ENCODE data around the gene CCL8.

The CCL8 gene

DNA sequence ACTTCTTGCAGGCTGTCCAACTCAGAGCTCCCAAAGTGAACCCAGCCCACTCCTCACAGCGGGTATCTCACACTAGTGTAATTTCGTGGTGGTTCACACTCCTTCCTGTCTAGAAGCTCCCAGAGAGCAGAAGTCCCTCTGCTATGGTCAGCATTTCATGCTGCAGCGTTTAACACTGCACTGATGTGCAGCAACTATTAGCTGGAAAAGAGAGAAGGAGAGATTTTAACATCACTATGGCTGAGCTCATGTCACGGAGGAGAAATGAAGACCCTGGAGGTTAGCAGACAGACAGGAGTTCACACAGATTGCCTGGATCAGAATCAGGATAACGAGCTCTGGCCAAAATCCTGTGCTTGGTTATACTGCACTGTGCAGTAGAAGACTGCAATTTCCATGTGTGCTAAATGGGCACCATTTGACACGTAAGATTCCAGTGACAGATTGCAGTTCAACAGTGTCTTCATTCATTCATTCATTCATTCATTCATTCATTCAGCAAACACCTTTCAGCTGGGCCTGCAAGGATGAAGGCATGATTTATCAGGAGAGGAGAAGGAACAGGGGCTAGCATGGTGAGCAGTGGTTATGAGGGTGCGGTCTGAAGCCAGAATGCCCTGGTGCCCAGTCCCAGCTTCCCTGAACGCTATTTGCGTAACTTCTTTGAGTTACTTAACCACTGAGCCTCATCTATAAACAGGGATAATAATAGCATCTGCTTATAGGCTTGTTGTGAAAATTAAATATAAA lies 49.1 kb downstream of the CCL8 start:
- no peak for DNase-seq

DNA sequence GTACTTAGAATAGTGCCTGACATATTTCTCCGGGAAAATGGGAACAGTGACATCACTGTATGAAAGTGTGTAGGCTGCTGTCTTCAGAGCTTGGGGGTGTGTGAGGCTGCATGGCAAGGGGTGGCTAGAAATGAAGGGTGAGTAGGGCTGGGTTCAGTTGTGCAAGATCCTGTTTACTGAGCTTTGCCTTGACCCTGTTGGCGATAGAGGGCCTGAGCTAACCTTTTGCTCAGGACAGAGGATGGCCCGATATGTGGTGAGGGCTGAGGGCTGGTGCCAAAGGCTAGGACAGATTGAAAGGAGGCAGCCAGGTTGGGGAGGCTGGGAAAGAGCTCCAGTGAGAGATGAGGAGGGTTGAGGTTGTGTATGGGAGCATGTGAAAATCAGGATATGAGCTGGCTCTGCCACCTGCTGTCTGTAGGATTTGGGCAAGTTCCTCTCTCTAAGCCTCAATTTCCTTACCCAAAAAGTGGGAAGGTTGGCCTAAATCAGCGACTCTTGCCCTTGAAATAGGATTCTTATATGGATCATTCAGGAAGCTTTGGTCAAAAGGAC lies 49.8 kb downstream of the CCL8 start:
- DNase-seq = no peak

DNA sequence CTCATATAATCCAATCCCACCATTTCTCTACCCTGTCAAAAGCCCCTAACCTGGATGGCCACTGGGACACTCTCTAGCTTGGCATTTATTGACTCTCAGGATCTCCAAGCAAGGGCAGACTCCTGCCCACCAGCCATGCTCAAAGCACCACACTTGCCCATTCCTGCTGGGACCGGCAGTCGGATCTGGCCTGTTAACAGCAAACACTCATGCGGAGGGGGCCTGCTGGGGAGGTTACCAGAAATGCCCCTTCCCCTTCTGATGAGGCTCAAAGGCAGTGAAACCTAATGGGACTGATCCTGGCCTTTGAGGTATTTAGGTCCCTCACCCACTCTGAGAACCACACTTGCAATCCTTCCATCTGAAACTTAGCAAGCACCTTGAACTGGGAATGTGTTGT lies 50.3 kb downstream of the CCL8 start:
- no peak for DNase-seq

DNA sequence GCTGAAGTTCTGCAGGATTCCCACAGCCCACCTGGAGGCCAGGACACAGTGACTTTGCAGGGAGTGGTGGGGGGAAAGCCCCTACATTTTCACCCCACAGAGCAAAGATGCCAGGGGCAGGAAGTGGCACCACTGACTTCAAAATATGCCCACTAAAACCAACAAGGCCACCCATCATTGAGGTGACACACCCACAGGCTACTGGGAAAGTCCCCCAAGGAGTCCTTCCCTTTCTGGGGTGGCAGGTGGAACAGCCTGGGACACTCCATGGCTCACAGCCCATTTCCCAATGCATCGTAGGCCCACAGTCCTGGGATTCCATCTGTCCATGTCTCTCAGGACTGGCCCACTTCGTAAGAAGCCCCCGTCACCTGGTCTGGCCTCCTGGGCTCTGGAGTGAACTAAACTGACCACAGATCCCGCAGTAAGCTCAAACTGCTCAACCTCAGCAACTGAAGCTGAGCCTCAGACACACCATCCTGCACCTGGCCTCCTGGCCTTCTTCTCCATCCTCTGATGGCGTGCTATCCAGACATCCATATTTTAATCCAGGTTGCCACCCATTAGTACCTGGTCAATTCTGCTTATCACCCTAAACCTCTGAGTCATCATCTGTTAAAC lies 51.3 kb downstream of the CCL8 start:
- DNase-seq = no peak

DNA sequence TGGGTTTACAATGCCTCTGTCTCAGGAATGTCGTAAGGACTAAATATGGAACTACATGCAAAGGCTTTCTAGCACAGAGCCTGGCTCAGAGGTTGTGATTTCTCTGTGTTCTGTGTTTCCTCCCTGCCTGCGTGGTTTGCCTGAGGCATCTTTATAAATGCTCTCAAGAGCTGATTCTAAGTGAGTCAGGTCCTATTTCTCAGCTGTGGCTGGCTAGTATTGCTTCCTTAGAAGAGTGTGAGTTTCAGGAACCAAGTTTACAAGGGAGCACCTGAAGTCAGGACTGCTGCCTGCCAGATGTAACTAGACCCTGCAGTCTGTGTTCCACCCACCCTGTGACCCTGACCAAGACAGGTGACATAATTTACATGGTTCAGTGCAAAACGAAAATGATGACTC lies 51.8 kb downstream of the CCL8 start:
- no peak for DNase-seq
